HL-60/S4 treated with retinoic acid at 250 ng/mL for 4 days and 3 days (cell line): ENCODE measurements around the gene RMND5B.

Source experiments
- in situ Hi-C: fragments of 300-500 bp; cut with MboI; formaldehyde crosslinking; loops from 2 replicates; pipeline ENCODE4 v1.7.0; 2022; ENCODE audit warnings: low sequenced_read_pairs

Gene RMND5B

DNA sequence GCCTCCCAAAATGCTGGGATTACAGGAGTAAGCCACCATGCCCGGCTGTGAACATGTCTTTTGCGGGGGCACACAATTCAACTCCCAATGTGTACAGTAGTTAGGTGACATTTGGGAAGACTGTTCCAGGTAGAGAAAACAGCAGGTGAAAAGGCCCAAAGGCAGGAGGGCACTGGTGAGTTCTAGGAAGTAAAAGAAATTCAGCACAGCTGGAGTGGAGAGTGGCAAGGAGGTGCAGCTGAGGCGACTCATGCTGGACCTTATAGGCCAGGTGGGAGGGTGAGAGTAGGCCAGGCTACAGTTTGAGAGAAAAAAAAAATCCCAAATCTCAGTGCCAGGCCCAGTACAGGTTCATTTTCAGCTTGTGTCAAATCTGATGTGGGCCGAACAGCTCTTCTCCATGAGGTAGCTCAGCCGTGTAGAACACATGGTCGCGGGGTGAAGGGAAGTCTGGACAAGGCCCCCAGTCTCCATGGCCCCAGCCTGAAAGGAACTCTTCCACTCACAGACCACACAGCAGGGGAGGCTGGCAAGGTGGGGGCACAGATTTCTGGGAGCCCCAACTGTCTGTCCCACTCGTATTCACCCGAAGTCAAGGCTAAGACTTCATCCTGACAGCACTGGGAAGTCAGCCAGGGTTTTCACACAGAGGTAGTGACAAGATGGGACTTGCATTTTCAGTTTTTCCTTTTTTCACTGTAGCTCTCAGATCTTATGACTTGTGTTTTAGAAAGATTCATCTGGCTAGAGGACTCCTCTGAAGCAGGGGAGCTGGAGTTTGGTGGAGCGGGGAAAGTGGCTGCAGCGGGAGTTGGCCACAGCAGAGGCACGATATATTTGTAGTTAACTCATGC lies 69.0 kb downstream of the RMND5B start:
- in situ Hi-C loops: no loop called here
